H1 (cell line): Measurements from ENCODE around the gene C1QL1. TPM values are rescaled to one million over a fixed set of nuclear protein-coding genes. Genes with fewer than 3 reads are reported as not detected.

Source experiments
- CTCF ChIA-PET: fragments of 300-600 bp; sonication (Branson Sonifier 250); formaldehyde crosslinking; loops from one replicate; lab custom pipeline; 2021; ENCODE audit not compliant: partially characterized antibody; lab: Charles Lee
- POLR2A ChIA-PET: fragments of 300-600 bp; sonication (Branson Sonifier 250); formaldehyde crosslinking; loops from one replicate; lab custom pipeline; 2021; ENCODE audit warnings: inconsistent platforms; ENCODE audit not compliant: partially characterized antibody; lab: Charles Lee
- DNase-seq, 2 experiments: peaks; one replicate each; pipeline versions ENCODE4 v3.0.0 to v3.0.0-alpha.2; 2010 to 2022; ENCODE audit warnings: low spot score in 2 of 2, low read depth in 1 of 2, mixed read lengths in 1 of 2
- FAIRE-seq: peaks from 2 replicates; lab custom pipeline; 2011; peaks lifted over from hg19 to GRCh38; lab: Jason Lieb, UNC
- H2AFZ ChIP-seq: 2 replicates; pipeline ENCODE4 v1.8.1; 2012; ENCODE audit warnings: low read length, inconsistent platforms
- H2AK5ac ChIP-seq: 2 replicates; pipeline ENCODE4 v1.6.1; 2013; ENCODE audit warnings: low read depth, low read length
- H2BK120ac ChIP-seq: replicated peaks from 2 replicates; pipeline ENCODE3; 2013; ENCODE audit warnings: low read depth, low read length, inconsistent platforms
- H2BK12ac ChIP-seq: 2 replicates; pipeline ENCODE4 v1.6.1; 2013; ENCODE audit warnings: low read depth, low read length
- H2BK15ac ChIP-seq: 2 replicates; pipeline ENCODE4 v1.6.1; 2013; ENCODE audit warnings: low read length
- H2BK20ac ChIP-seq: 2 replicates; pipeline ENCODE4 v1.6.1; 2013; ENCODE audit warnings: low read length
- H2BK5ac ChIP-seq: 2 replicates; pipeline ENCODE4 v1.6.1; 2013; ENCODE audit warnings: low read depth, low read length
- H3K14ac ChIP-seq: 2 replicates; pipeline ENCODE4 v1.6.1; 2013; ENCODE audit warnings: inconsistent platforms; ENCODE audit not compliant: insufficient read length
- H3K18ac ChIP-seq: 2 replicates; pipeline ENCODE4 v1.6.1; 2013; ENCODE audit warnings: low read length; ENCODE audit errors: extremely low read depth
- H3K23ac ChIP-seq: 2 replicates; pipeline ENCODE4 v1.6.1; 2013; ENCODE audit warnings: inconsistent platforms; ENCODE audit not compliant: insufficient read length
- H3K23me2 ChIP-seq: 2 replicates; pipeline ENCODE4 v1.6.1; 2013; ENCODE audit warnings: low read depth, low read length
- H3K27ac ChIP-seq: 2 replicates; pipeline ENCODE4 v1.6.1; 2011; ENCODE audit warnings: low read depth, low read length, inconsistent platforms
- H3K27me3 ChIP-seq, 4 experiments: replicated peaks in 1 of 4; 1 replicate in 1 of 4; 2 replicates in 3 of 4; pipeline versions ENCODE4 v1.6.1 to v1.8.1; 2011 to 2013; ENCODE audit warnings: low read length in 3 of 4, mild to moderate bottlenecking in 3 of 4, inconsistent platforms in 2 of 4, mixed read lengths in 2 of 4, moderate library complexity in 1 of 4; ENCODE audit not compliant: control insufficient read depth in 3 of 4, insufficient read depth in 3 of 4; ENCODE audit errors: extremely low read depth in 1 of 4
- H3K36me3 ChIP-seq, 4 experiments: 2 replicates each; pipeline versions ENCODE4 v1.6.1 to v1.8.1; 2011 to 2013; ENCODE audit warnings: mild to moderate bottlenecking in 4 of 4, low read length in 3 of 4, moderate library complexity in 2 of 4, control low read depth in 1 of 4, inconsistent platforms in 1 of 4; ENCODE audit not compliant: insufficient read depth in 4 of 4, control insufficient read depth in 2 of 4
- H3K4ac ChIP-seq: replicated peaks from 2 replicates; pipeline ENCODE3; 2013; ENCODE audit warnings: low read length, low read depth, mixed read lengths, inconsistent platforms; ENCODE audit not compliant: insufficient read length
- H3K4me1 ChIP-seq, 4 experiments: replicated peaks in 1 of 4; 1 replicate in 1 of 4; 2 replicates in 3 of 4; pipeline versions ENCODE4 v1.6.1 to v1.8.1; 2011 to 2013; ENCODE audit warnings: low read length in 3 of 4, inconsistent platforms in 2 of 4, mixed read lengths in 1 of 4; ENCODE audit not compliant: insufficient read depth in 4 of 4, control insufficient read depth in 3 of 4
- H3K4me2 ChIP-seq, 2 experiments: 2 replicates each; pipeline versions ENCODE4 v1.6.1 to v1.8.1; 2011 to 2013; ENCODE audit warnings: low read depth in 2 of 2, low read length in 2 of 2, control low read depth in 1 of 2, inconsistent platforms in 1 of 2, mild to moderate bottlenecking in 1 of 2; ENCODE audit not compliant: insufficient read depth in 1 of 2
- H3K4me3 ChIP-seq, 4 experiments: fragments of 200-600, 300-600 bp in 1 of 4; sonication (generic), shearing (Covaris generic), sonication (Bioruptor Twin) in 1 of 4; 2 replicates each; pipeline versions ENCODE4 v1.5.1 to v1.8.1; 2011 to 2016; ENCODE audit warnings: low read length in 4 of 4, low read depth in 3 of 4, control low read depth in 2 of 4, inconsistent platforms in 2 of 4, mild to moderate bottlenecking in 2 of 4, mixed read lengths in 1 of 4, moderate library complexity in 1 of 4; ENCODE audit not compliant: insufficient read depth in 2 of 4; ENCODE audit errors: extremely low read depth in 1 of 4
- H3K56ac ChIP-seq: replicated peaks from 2 replicates; pipeline ENCODE3; 2013; ENCODE audit warnings: low read depth, mild to moderate bottlenecking, mixed read lengths, low read length, inconsistent platforms; ENCODE audit not compliant: insufficient read length
- H3K79me1 ChIP-seq: 2 replicates; pipeline ENCODE4 v1.6.1; 2013; ENCODE audit warnings: low read depth, low read length, control low read depth
- H3K79me2 ChIP-seq, 2 experiments: 2 replicates each; pipeline versions ENCODE4 v1.6.1 to v1.8.1; 2012 to 2013; ENCODE audit warnings: low read length in 2 of 2, mild to moderate bottlenecking in 2 of 2, inconsistent platforms in 1 of 2; ENCODE audit not compliant: insufficient read depth in 2 of 2, control insufficient read depth in 1 of 2
- H3K9ac ChIP-seq, 4 experiments: replicated peaks in 1 of 4; 1 replicate in 1 of 4; 2 replicates in 3 of 4; pipeline versions ENCODE4 v1.6.1 to v1.8.1; 2011 to 2013; ENCODE audit warnings: low read depth in 3 of 4, low read length in 3 of 4, control low read depth in 2 of 4, mild to moderate bottlenecking in 2 of 4, moderate library complexity in 2 of 4, inconsistent platforms in 1 of 4; ENCODE audit errors: extremely low read depth in 1 of 4
- H3K9me3 ChIP-seq, 2 experiments: 2 replicates each; pipeline versions ENCODE4 v1.6.1 to v1.8.1; 2012 to 2013; ENCODE audit warnings: mild to moderate bottlenecking in 2 of 2, moderate library complexity in 2 of 2, control low read depth in 1 of 2, inconsistent platforms in 1 of 2, low read depth in 1 of 2, low read length in 1 of 2, mixed read lengths in 1 of 2; ENCODE audit not compliant: insufficient read depth in 2 of 2
- H4K20me1 ChIP-seq, 2 experiments: replicated peaks in 1 of 2; 2 replicates each; pipeline versions ENCODE3 to v1.8.1; 2011 to 2013; ENCODE audit warnings: inconsistent platforms in 2 of 2, low read length in 2 of 2, mild to moderate bottlenecking in 1 of 2; ENCODE audit not compliant: insufficient read depth in 2 of 2, control insufficient read depth in 1 of 2
- H4K5ac ChIP-seq: 2 replicates; pipeline ENCODE4 v1.6.1; 2013; ENCODE audit warnings: low read length, low read depth, mixed read lengths, inconsistent platforms; ENCODE audit not compliant: insufficient read length
- H4K8ac ChIP-seq: 2 replicates; pipeline ENCODE4 v1.8.0; 2013; ENCODE audit warnings: mild to moderate bottlenecking, moderate library complexity, low read length, inconsistent platforms; ENCODE audit not compliant: insufficient read depth; ENCODE audit errors: extremely low read depth
- H4K91ac ChIP-seq: replicated peaks from 2 replicates; pipeline ENCODE3; 2013; ENCODE audit warnings: low read length, mixed read lengths, inconsistent platforms; ENCODE audit not compliant: insufficient read length
- CEBPB ChIP-seq: IDR thresholded peaks from 2 replicates; pipeline ENCODE4 v1.6.1; 2012; ENCODE audit warnings: low read depth, low read length
- CHD2 ChIP-seq: IDR thresholded peaks from 2 replicates; pipeline ENCODE4 v1.6.1; 2012; ENCODE audit warnings: low read length, improper control_type of control experiment
- CTBP2 ChIP-seq: IDR thresholded peaks from 2 replicates; pipeline ENCODE4 v1.7.0; 2011; ENCODE audit warnings: borderline replicate concordance, mild to moderate bottlenecking, moderate library complexity, mixed read lengths, low read length; ENCODE audit not compliant: insufficient read depth, insufficient read length
- HDAC6 ChIP-seq: IDR thresholded peaks from one replicate; pipeline ENCODE4 v1.7.1; 2012; ENCODE audit warnings: low read depth, mild to moderate bottlenecking, inconsistent platforms, low read length, moderate library complexity
- RFX5 ChIP-seq: IDR thresholded peaks from 2 replicates; pipeline ENCODE4 v1.6.1; 2011; ENCODE audit warnings: low read depth, low read length, improper control_type of control experiment, borderline replicate concordance
- RXRA ChIP-seq: IDR thresholded peaks from 2 replicates; pipeline ENCODE4 v1.6.1; 2011; ENCODE audit warnings: low read depth, mild to moderate bottlenecking, low read length, moderate library complexity; ENCODE audit not compliant: insufficient read depth
- SP4 ChIP-seq: IDR thresholded peaks from 2 replicates; pipeline ENCODE4 v1.6.1; 2012; ENCODE audit warnings: low read length, inconsistent platforms
- SRF ChIP-seq: IDR thresholded peaks from 2 replicates; pipeline ENCODE4 v1.6.1; 2011; ENCODE audit warnings: mild to moderate bottlenecking, low read depth, low read length, moderate library complexity
- SUZ12 ChIP-seq: fragments of 200-600 bp; sonication (generic); IDR thresholded peaks from 2 replicates; pipeline ENCODE4 v1.6.1; 2012; ENCODE audit warnings: mild to moderate bottlenecking, inconsistent platforms, low read length, moderate library complexity, mixed read lengths
- WGBS, 2 experiments: shearing (Covaris generic) in 1 of 2; methylation state at CpG; one replicate each; pipeline versions ENCODE4 v1.1.6 to v1.1.7; 2013 to 2015; ENCODE audit warnings: low lambda C conversion rate in 2 of 2, mixed read lengths in 2 of 2, inconsistent platforms in 1 of 2, low coverage in 1 of 2, missing lambda C conversion rate in 1 of 2; ENCODE audit not compliant: insufficient replicate concordance in 2 of 2, insufficient coverage in 1 of 2, insufficient read length in 1 of 2; ENCODE audit errors: extremely low coverage in 1 of 2, missing lambda C conversion rate in 1 of 2; 5-methylcytosine and 5-hydroxymethylcytosine counted together
- polyA plus RNA-seq, 7 experiments: library from polyadenylated mRNA; depleted of rRNA in 3 of 7; stranded (reverse) in 5 of 7; unstranded in 2 of 7; fragments of >200 nt in 5 of 7; fragments of 200-250 nt in 2 of 7; gene quantifications; 1 replicate in 5 of 7; 2 replicates in 1 of 7; 4 replicates in 1 of 7; pipeline versions ENCODE4 v1.2.1 to v1.2.3, GENCODE V29; 2011 to 2013; ENCODE audit warnings: missing spikeins in 2 of 7, mixed read lengths in 2 of 7
- total RNA-seq: library from RNA; stranded (reverse); fragmentation: NEBNext Ultra II Directional; extraction: Animal tissue kit (Norgen Biotek cat#: 25700); gene quantifications from 2 replicates; pipeline ENCODE4 v1.2.1, GENCODE V29; 2021
- TF ChIP-seq, protein P1 (sequence below): IDR thresholded peaks from 2 replicates; pipeline ENCODE4 v1.6.1; 2012; ENCODE audit warnings: low read length, inconsistent platforms

C1QL1 gene
- total and polyA plus RNA-seq, 2 of the 8 experiments (the other 6 are each of a cell fraction or from before 2014, with no cell fraction given) = 7.6 to 10.5 TPM

DNA sequence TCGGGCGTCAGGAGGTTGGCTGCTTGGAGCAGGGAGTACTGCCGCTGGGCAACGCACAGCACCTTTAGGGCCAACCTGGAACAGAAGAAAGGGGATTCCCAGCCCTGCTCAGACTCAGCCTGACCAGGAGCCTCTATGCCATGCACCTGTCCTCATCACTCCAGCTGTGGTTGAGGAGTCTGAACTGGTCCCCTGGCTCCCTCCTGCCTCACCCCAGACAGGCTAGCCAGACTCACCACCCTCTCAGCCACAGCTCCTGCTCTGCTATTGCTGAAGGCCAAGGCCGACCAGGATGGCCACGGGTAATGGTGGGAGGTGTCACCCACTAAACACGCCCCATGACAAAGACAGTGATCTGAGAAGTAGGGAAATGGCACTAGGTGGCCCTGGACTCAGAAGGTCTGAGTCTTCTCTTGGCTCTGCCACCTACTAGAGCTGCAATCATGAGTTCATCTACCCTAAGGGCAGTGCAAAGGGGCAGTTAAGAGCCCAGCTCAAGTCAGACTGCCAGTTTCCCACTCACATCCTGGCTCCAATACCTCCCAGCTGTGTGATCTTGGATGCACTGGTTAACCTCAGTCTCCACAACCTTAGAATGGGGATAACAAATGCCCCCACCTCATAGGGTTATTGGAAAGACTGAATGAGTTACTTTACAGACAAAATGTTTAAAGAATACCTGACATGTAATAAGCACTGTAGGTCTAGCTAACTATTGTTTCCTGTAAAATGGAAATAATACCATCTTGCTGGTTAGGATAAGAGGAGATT is 39.0 kb downstream of the C1QL1 start:
- ChIA-PET CTCF (interaction anchor here (0.6 to 13.0 kb wide), 7 partner anchors 8 to 170 kb away, joined by 3 to 243 read pairs (median 12); no protein-coding TSS in a partner anchor), POLR2A (interaction anchor here (0.6 to 1.7 kb wide), 3 partner anchors 9 to 533 kb away, joined by 3 to 4 read pairs (median 3); no protein-coding TSS in a partner anchor)
- no peak overlapping the region for H4K91ac ChIP-seq
- H2BK5ac ChIP-seq = no peak overlapping the region
- H3K23ac ChIP-seq = no peak overlapping the region
- peaks cover 24 to 71% (median 62%) of the 10 kb centered on the region in 4 experiments for H3K36me3 ChIP-seq
- no peaks in the 10 kb centered on the region for H3K27me3 ChIP-seq
- no peak overlapping the region for H2BK20ac ChIP-seq
- no peak overlapping the region for H3K4me3 ChIP-seq
- H2AFZ ChIP-seq = no peak overlapping the region
- no peaks in the 10 kb centered on the region for H3K9me3 ChIP-seq
- H3K4ac ChIP-seq = no peak overlapping the region
- H3K56ac ChIP-seq = no peak overlapping the region
- H2BK120ac ChIP-seq = no peak overlapping the region
- 86% methylated on average over 7 of the region's 7 CpGs; no CpG with 5 or more reads in 1 of the 2 experiments for WGBS, 2 experiments
- no peak overlapping the region for H2BK15ac ChIP-seq
- no peaks in the 10 kb centered on the region for H3K4me1 ChIP-seq
- no peak overlapping the region for H3K14ac ChIP-seq
- no peak overlapping the region for H3K27ac ChIP-seq
- H3K18ac ChIP-seq = no peak overlapping the region
- DNase-seq (no peak), FAIRE-seq (no peak)
- TF ChIP-seq SP4 (no peak), CTBP2 (no peak), CHD2 (no peak), RXRA (no peak), RFX5 (no peak), SRF (no peak), SUZ12 (no peak), CEBPB (no peak), HDAC6 (no peak)
- TF ChIP-seq, protein P1, sequence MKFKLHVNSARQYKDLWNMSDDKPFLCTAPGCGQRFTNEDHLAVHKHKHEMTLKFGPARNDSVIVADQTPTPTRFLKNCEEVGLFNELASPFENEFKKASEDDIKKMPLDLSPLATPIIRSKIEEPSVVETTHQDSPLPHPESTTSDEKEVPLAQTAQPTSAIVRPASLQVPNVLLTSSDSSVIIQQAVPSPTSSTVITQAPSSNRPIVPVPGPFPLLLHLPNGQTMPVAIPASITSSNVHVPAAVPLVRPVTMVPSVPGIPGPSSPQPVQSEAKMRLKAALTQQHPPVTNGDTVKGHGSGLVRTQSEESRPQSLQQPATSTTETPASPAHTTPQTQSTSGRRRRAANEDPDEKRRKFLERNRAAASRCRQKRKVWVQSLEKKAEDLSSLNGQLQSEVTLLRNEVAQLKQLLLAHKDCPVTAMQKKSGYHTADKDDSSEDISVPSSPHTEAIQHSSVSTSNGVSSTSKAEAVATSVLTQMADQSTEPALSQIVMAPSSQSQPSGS = no peak
- H3K23me2 ChIP-seq = no peaks in the 10 kb centered on the region
- H3K9ac ChIP-seq = no peak overlapping the region
- no peaks in the 10 kb centered on the region for H3K79me2 ChIP-seq
- no peak overlapping the region for H3K4me2 ChIP-seq
- H3K79me1 ChIP-seq = no peaks in the 10 kb centered on the region
- H2AK5ac ChIP-seq = no peak overlapping the region
- no peak overlapping the region for H4K8ac ChIP-seq
- H4K20me1 ChIP-seq = peaks cover 0 to 9% of the 10 kb centered on the region in 2 experiments
- no peak overlapping the region for H4K5ac ChIP-seq
- H2BK12ac ChIP-seq = no peak overlapping the region
